Activated CD4-positive, alpha-beta T cell treated with anti-CD3 and anti-CD28 coated beads, Interleukin-2, amount 10 ng/mL, durations not matched to agents 24 days and 14 days (primary cell): ENCODE data around the gene CD160. TPM values are rescaled to one million over a fixed set of nuclear protein-coding genes. Genes with fewer than 3 reads are reported as not detected.
A peak's percentile ranks its signal among the peaks of the same experiment; 100 is the strongest.

Experiments
- DNase-seq: peaks from one replicate; pipeline ENCODE4 v3.0.0; 2022
- H3K27ac Mint-ChIP-seq: one replicate; pipeline ENCODE4 v1.8.0; 2022; ENCODE audit warnings: mild to moderate bottlenecking, mixed read lengths
- H3K27me3 Mint-ChIP-seq: one replicate; pipeline ENCODE4 v1.8.0; 2022; ENCODE audit warnings: mixed read lengths
- H3K36me3 Mint-ChIP-seq: one replicate; pipeline ENCODE4 v1.8.0; 2022; ENCODE audit warnings: low read depth, mild to moderate bottlenecking, mixed read lengths
- H3K4me1 Mint-ChIP-seq: one replicate; pipeline ENCODE4 v1.8.0; 2021; ENCODE audit warnings: mixed read lengths
- H3K4me3 Mint-ChIP-seq: one replicate; pipeline ENCODE4 v1.8.0; 2022; ENCODE audit warnings: mild to moderate bottlenecking, moderate library complexity, mixed read lengths
- H3K9me3 Mint-ChIP-seq: one replicate; pipeline ENCODE4 v1.8.0; 2021; ENCODE audit warnings: mixed read lengths
- intact Hi-C: fragments of 100-400 bp; cut with micrococcal nuclease; formaldehyde crosslinking; loops from one replicate; pipeline ENCODE4 v1.15.1; 2023
- total RNA-seq: library from RNA; stranded (reverse); gene quantifications from 2 replicates; pipeline ENCODE4 v1.2.3, GENCODE V29; 2022

The CD160 gene
- total RNA-seq, 1 donor from 2014 or later = not detected

- Mint-ChIP-seq H3K4me3 (no peak overlapping the region), H3K4me1 (peaks cover 14% of the 10 kb centered on the region), H3K27ac (no peak overlapping the region), H3K9me3 (no peaks in the 10 kb centered on the region), H3K36me3 (peaks cover 20% of the 10 kb centered on the region), H3K27me3 (no peaks in the 10 kb centered on the region)
- intact Hi-C loops = loop anchor here (5.0 to 10.0 kb wide), 2 partner anchors 35 to 47 kb away; partner anchors contain the start of genes POLR3C and RNF115
- DNase-seq = no peak
Observed at GRCh38 chr1:145777357-145778145, 58.3 kb downstream of the CD160 start.

GRCh38 chr1:145778146-145778540 is 58.8 kb downstream of the CD160 start:
- no peak overlapping the region for H3K4me3 Mint-ChIP-seq
- H3K4me1 Mint-ChIP-seq = peaks cover 14% of the 10 kb centered on the region
- no peak overlapping the region for H3K27ac Mint-ChIP-seq
- no peak for DNase-seq
- H3K9me3 Mint-ChIP-seq = no peaks in the 10 kb centered on the region
- intact Hi-C loops = loop anchor here (5.0 to 10.0 kb wide), 2 partner anchors 36 to 47 kb away; partner anchors contain the start of genes POLR3C and RNF115
- H3K27me3 Mint-ChIP-seq = no peaks in the 10 kb centered on the region
- peaks cover 18% of the 10 kb centered on the region for H3K36me3 Mint-ChIP-seq

- Mint-ChIP-seq H3K36me3 (peaks cover 24% of the 10 kb centered on the region), H3K4me1 (peaks cover 24% of the 10 kb centered on the region), H3K27me3 (no peaks in the 10 kb centered on the region), H3K4me3 (no peak overlapping the region), H3K27ac (peak overlapping the region; percentile 38), H3K9me3 (no peaks in the 10 kb centered on the region)
- no peak for DNase-seq
- intact Hi-C loops = no loop called here
Observed at GRCh38 chr1:145782272-145783099, 63.2 kb downstream of the CD160 start.

GRCh38 chr1:145784409-145784808 is 65.1 kb downstream of the CD160 start:
- no peak for DNase-seq
- Mint-ChIP-seq H3K9me3 (no peaks in the 10 kb centered on the region), H3K4me3 (no peak overlapping the region), H3K4me1 (peaks cover 26% of the 10 kb centered on the region), H3K27me3 (no peaks in the 10 kb centered on the region), H3K27ac (no peak overlapping the region), H3K36me3 (peaks cover 32% of the 10 kb centered on the region)
- intact Hi-C loops = no loop called here

- intact Hi-C loops = no loop called here
- no peaks in the 10 kb centered on the region for H3K9me3 Mint-ChIP-seq
- DNase-seq = no peak
- H3K27me3 Mint-ChIP-seq = no peaks in the 10 kb centered on the region
- H3K4me3 Mint-ChIP-seq = no peak overlapping the region
- H3K4me1 Mint-ChIP-seq = peaks cover 26% of the 10 kb centered on the region
- peaks cover 32% of the 10 kb centered on the region for H3K36me3 Mint-ChIP-seq
- H3K27ac Mint-ChIP-seq = peak overlapping the region; percentile 1
Observed at GRCh38 chr1:145785547-145785946, 66.2 kb downstream of the CD160 start.

GRCh38 chr1:145786271-145786670 is 67.0 kb downstream of the CD160 start:
- Mint-ChIP-seq H3K4me1 (peaks cover 26% of the 10 kb centered on the region), H3K9me3 (no peaks in the 10 kb centered on the region), H3K36me3 (peaks cover 31% of the 10 kb centered on the region), H3K27ac (peak overlapping the region; percentile 12), H3K4me3 (peak overlapping the region; percentile 33), H3K27me3 (no peaks in the 10 kb centered on the region)
- DNase-seq = no peak
- intact Hi-C loops = no loop called here

- H3K4me1 Mint-ChIP-seq = peaks cover 26% of the 10 kb centered on the region
Observed at GRCh38 chr1:145788580-145788979, 69.3 kb downstream of the CD160 start.

More at GRCh38 chr1:145788580-145788979, 69.3 kb downstream of the CD160 start:
- no peak overlapping the region for H3K4me3 Mint-ChIP-seq
- H3K27ac Mint-ChIP-seq = no peak overlapping the region
- no peaks in the 10 kb centered on the region for H3K9me3 Mint-ChIP-seq
- peaks cover 35% of the 10 kb centered on the region for H3K36me3 Mint-ChIP-seq
- DNase-seq = no peak
- intact Hi-C loops = no loop called here
- H3K27me3 Mint-ChIP-seq = no peaks in the 10 kb centered on the region

Other genes starting within 250 kb of the CD160 start
- 29.5 and 30.3 TPM in 2 replicates for gene GPR89A, start 111.5 kb upstream of the CD160 start, total RNA-seq
- 0.16 TPM in 1 of 2 replicates, not detected in the other for gene PDZK1, start 12.1 kb upstream of the CD160 start, total RNA-seq
- 14.1 and 15.5 TPM in 2 replicates for gene RNF115, start 104.6 kb downstream of the CD160 start, total RNA-seq
- gene POLR3C, start 104.7 kb downstream of the CD160 start, total RNA-seq = 35.0 and 39.0 TPM in 2 replicates
- 2.5 and 3.4 TPM in 2 replicates for gene NUDT17, start 126.1 kb downstream of the CD160 start, total RNA-seq
- 19.1 and 20.2 TPM in 2 replicates for gene PIAS3, start 139.6 kb downstream of the CD160 start, total RNA-seq
- gene ANKRD35, start 166.4 kb downstream of the CD160 start, total RNA-seq = 0.40 TPM in 2 replicates
- 1.7 and 2.4 TPM in 2 replicates for gene ITGA10, start 190.6 kb downstream of the CD160 start, total RNA-seq
- 31.7 and 32.2 TPM in 2 replicates for gene PEX11B, start 199.2 kb downstream of the CD160 start, total RNA-seq
- 326 and 355 TPM in 2 replicates for gene RBM8A, start 208.0 kb downstream of the CD160 start, total RNA-seq
- gene LIX1L, start 238.5 kb downstream of the CD160 start, total RNA-seq = 37.8 and 38.4 TPM in 2 replicates
- gene ANKRD34A, start 245.1 kb downstream of the CD160 start, total RNA-seq = 4.8 and 5.2 TPM in 2 replicates
- gene POLR3GL, start 245.2 kb downstream of the CD160 start, total RNA-seq = 12.1 and 12.6 TPM in 2 replicates